H9 (cell line): ENCODE results near the gene AP1S3. TPM values are rescaled to one million over a fixed set of nuclear protein-coding genes. Genes with fewer than 3 reads are reported as not detected.

Source experiments
- DNase-seq: peaks from one replicate; pipeline ENCODE4 v3.0.0-alpha.2; 2017
- H2AFZ ChIP-seq: one replicate; pipeline ENCODE4 v1.6.1; 2013; ENCODE audit warnings: mild to moderate bottlenecking, low read length, control low read depth, moderate library complexity
- H2AK5ac ChIP-seq: 2 replicates; pipeline ENCODE4 v1.6.1; 2013; ENCODE audit warnings: low read length, control low read depth, mixed read lengths; ENCODE audit not compliant: insufficient read length
- H2BK120ac ChIP-seq: one replicate; pipeline ENCODE4 v1.6.1; 2013; ENCODE audit warnings: low read depth, mild to moderate bottlenecking, low read length, control low read depth, inconsistent platforms; ENCODE audit not compliant: poor library complexity, severe bottlenecking
- H2BK12ac ChIP-seq: 2 replicates; pipeline ENCODE4 v1.6.1; 2013; ENCODE audit warnings: low read length, control low read depth, mixed read lengths, low read depth; ENCODE audit not compliant: insufficient read length
- H2BK15ac ChIP-seq: 2 replicates; pipeline ENCODE4 v1.6.1; 2013; ENCODE audit warnings: low read depth, low read length, control low read depth
- H2BK20ac ChIP-seq: one replicate; pipeline ENCODE4 v1.6.1; 2013; ENCODE audit warnings: low read depth, mild to moderate bottlenecking, low read length, control low read depth, inconsistent platforms; ENCODE audit not compliant: poor library complexity, severe bottlenecking
- H2BK5ac ChIP-seq: 2 replicates; pipeline ENCODE4 v1.6.1; 2013; ENCODE audit warnings: low read length, control low read depth, mixed read lengths; ENCODE audit not compliant: insufficient read length
- H3K14ac ChIP-seq: 2 replicates; pipeline ENCODE4 v1.6.1; 2013; ENCODE audit warnings: low read length, control low read depth; ENCODE audit not compliant: insufficient read depth
- H3K18ac ChIP-seq: 2 replicates; pipeline ENCODE4 v1.6.1; 2013; ENCODE audit warnings: low read depth, mild to moderate bottlenecking, mixed read lengths, low read length, control low read depth; ENCODE audit not compliant: insufficient read length
- H3K23ac ChIP-seq: 2 replicates; pipeline ENCODE4 v1.6.1; 2013; ENCODE audit warnings: low read length, control low read depth, mixed read lengths, low read depth; ENCODE audit not compliant: insufficient read length
- H3K23me2 ChIP-seq: 2 replicates; pipeline ENCODE4 v1.6.1; 2013; ENCODE audit warnings: low read depth, mild to moderate bottlenecking, mixed read lengths, low read length, control low read depth; ENCODE audit not compliant: insufficient read length, poor library complexity, severe bottlenecking
- H3K27ac ChIP-seq: 2 replicates; pipeline ENCODE4 v1.5.1; 2013; ENCODE audit warnings: low read length, control low read depth, mixed read lengths, low read depth; ENCODE audit not compliant: insufficient read length
- H3K27me3 ChIP-seq: 2 replicates; pipeline ENCODE4 v1.6.1; 2013; ENCODE audit warnings: low read length, control low read depth, inconsistent platforms; ENCODE audit not compliant: insufficient read depth
- H3K4ac ChIP-seq: 2 replicates; pipeline ENCODE4 v1.6.1; 2013; ENCODE audit warnings: low read depth, mild to moderate bottlenecking, control low read depth, inconsistent platforms, low read length, moderate library complexity
- H3K4me1 ChIP-seq: 2 replicates; pipeline ENCODE4 v1.6.1; 2013; ENCODE audit warnings: low read length, control low read depth, inconsistent platforms; ENCODE audit not compliant: insufficient read depth
- H3K4me2 ChIP-seq: 2 replicates; pipeline ENCODE4 v1.6.1; 2013; ENCODE audit warnings: low read length, control low read depth, mixed read lengths; ENCODE audit not compliant: insufficient read length, insufficient read depth
- H3K56ac ChIP-seq: 2 replicates; pipeline ENCODE4 v1.6.1; 2013; ENCODE audit warnings: low read depth, mild to moderate bottlenecking, mixed read lengths, low read length, control low read depth; ENCODE audit not compliant: insufficient read length
- H3K79me1 ChIP-seq: 2 replicates; pipeline ENCODE4 v1.6.1; 2013; ENCODE audit warnings: low read depth, mild to moderate bottlenecking, moderate library complexity, low read length, control low read depth, inconsistent platforms; ENCODE audit not compliant: insufficient read depth, poor library complexity, severe bottlenecking
- H3K79me2 ChIP-seq: 2 replicates; pipeline ENCODE4 v1.6.1; 2013; ENCODE audit warnings: low read length, control low read depth, inconsistent platforms; ENCODE audit not compliant: insufficient read depth
- H3K9ac ChIP-seq: 2 replicates; pipeline ENCODE4 v1.6.1; 2013; ENCODE audit warnings: low read length, control low read depth, mixed read lengths; ENCODE audit not compliant: insufficient read length; ENCODE audit errors: extremely low read depth
- H3K9me3 ChIP-seq: one replicate; pipeline ENCODE4 v1.6.1; 2013; ENCODE audit warnings: low read depth, low read length, inconsistent platforms; ENCODE audit not compliant: control insufficient read depth
- H3T11ph ChIP-seq: one replicate; pipeline ENCODE4 v1.6.1; 2013; ENCODE audit warnings: mild to moderate bottlenecking, low read length, control low read depth, inconsistent platforms
- H4K20me1 ChIP-seq: one replicate; pipeline ENCODE4 v1.6.1; 2013; ENCODE audit not compliant: control insufficient read depth, insufficient read length, insufficient read depth
- H4K5ac ChIP-seq: 2 replicates; pipeline ENCODE4 v1.6.1; 2013; ENCODE audit warnings: low read depth, mild to moderate bottlenecking, mixed read lengths, low read length, control low read depth; ENCODE audit not compliant: insufficient read length
- H4K8ac ChIP-seq: replicated peaks from 2 replicates; pipeline ENCODE4 v1.6.1; 2013; ENCODE audit warnings: low read length, control low read depth, mixed read lengths, low read depth; ENCODE audit not compliant: insufficient read length
- H4K91ac ChIP-seq: 2 replicates; pipeline ENCODE4 v1.6.1; 2013; ENCODE audit warnings: low read depth, mild to moderate bottlenecking, moderate library complexity, mixed read lengths, low read length, control low read depth; ENCODE audit not compliant: insufficient read length
- H3K27ac Mint-ChIP-seq, 3 experiments: 2 replicates in 2 of 3; 3 replicates in 1 of 3; pipeline ENCODE4 v1.8.0; 2020 to 2021; ENCODE audit warnings: mixed read lengths in 3 of 3, mild to moderate bottlenecking in 1 of 3, moderate library complexity in 1 of 3
- H3K27me3 Mint-ChIP-seq: 2 replicates; pipeline ENCODE4 v1.8.0; 2021; ENCODE audit warnings: low read depth, mild to moderate bottlenecking, moderate library complexity, mixed read lengths
- H3K36me3 Mint-ChIP-seq, 3 experiments: 2 replicates in 2 of 3; 3 replicates in 1 of 3; pipeline ENCODE4 v1.8.0; 2020 to 2021; ENCODE audit warnings: low read depth in 3 of 3, mixed read lengths in 3 of 3; ENCODE audit not compliant: insufficient read depth in 1 of 3
- H3K4me1 Mint-ChIP-seq, 2 experiments: 2 replicates each; pipeline ENCODE4 v1.8.0; 2020; ENCODE audit warnings: mixed read lengths in 2 of 2
- H3K4me3 Mint-ChIP-seq, 2 experiments: 2 replicates in 1 of 2; 3 replicates in 1 of 2; pipeline ENCODE4 v1.8.0; 2020 to 2021; ENCODE audit warnings: mild to moderate bottlenecking in 2 of 2, mixed read lengths in 2 of 2, moderate library complexity in 1 of 2
- H3K9me3 Mint-ChIP-seq, 2 experiments: 2 replicates in 1 of 2; 3 replicates in 1 of 2; pipeline ENCODE4 v1.8.0; 2020; ENCODE audit warnings: mild to moderate bottlenecking in 2 of 2, mixed read lengths in 2 of 2, moderate library complexity in 1 of 2
- WGBS: extraction: QIAGEN DNeasy Blood & Tissue Kit; methylation state at CpG from one replicate; pipeline ENCODE4 v1.1.7; 2013; ENCODE audit warnings: missing lambda C conversion rate, low lambda C conversion rate, mixed read lengths; ENCODE audit not compliant: insufficient read length; ENCODE audit errors: extremely low coverage; 5-methylcytosine and 5-hydroxymethylcytosine counted together
- total RNA-seq: library from RNA; stranded (reverse); gene quantifications from 2 replicates; pipeline ENCODE4 v1.2.1, GENCODE V29; 2021
- TF ChIP-seq, protein P1 (sequence below): fragments of 200-600 bp; sonication (generic); conservative IDR thresholded peaks from 3 replicates; pipeline ENCODE4 v1.8.0; 2021; ENCODE audit warnings: antibody characterized with exemption, mild to moderate bottlenecking

AP1S3 gene
- total RNA-seq, 1 experiment from 2014 or later = 8.7 TPM

DNA sequence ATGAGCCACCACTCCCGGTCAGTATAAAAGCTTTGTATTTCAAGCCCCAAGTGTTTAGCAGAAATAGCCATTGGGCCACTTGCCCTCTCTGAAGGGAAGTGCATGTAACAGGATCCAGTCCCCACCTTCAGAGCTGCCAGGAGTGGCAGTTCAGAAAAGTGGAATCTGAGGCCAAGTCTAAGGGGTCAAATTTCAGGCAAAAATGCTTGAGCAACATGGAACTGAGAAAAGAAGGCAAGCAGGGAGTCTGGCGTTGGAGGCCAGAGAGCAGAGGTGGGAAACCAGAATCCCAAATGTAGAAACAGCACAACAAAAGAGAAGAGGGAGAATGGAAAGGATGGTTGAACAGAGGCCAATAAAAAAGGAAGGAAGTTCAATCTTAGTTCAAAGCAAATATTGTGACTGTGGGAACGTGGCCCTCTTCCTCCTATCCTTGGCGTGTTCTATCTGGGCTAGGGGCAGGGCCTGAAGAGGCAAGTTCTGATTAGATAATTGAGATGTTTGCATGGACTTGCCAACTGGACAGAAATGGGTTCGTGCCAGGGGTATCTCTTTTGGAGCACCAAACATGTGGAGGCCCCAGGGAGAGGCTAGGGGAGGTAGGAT is 102.2 kb downstream of the AP1S3 start:
- no peaks in the 10 kb centered on the region for H3K9me3 ChIP-seq
- no peak overlapping the region for H3K23ac ChIP-seq
- no peak overlapping the region for H2BK12ac ChIP-seq
- no peak overlapping the region for H3K4me3 Mint-ChIP-seq
- no peaks in the 10 kb centered on the region for H3K4me1 ChIP-seq
- no peak overlapping the region for H4K5ac ChIP-seq
- H3K56ac ChIP-seq = no peak overlapping the region
- no peaks in the 10 kb centered on the region for H3K79me2 ChIP-seq
- H3K27ac Mint-ChIP-seq = no peak overlapping the region
- H3K9ac ChIP-seq = no peak overlapping the region
- H2BK15ac ChIP-seq = no peak overlapping the region
- H3K27me3 ChIP-seq = no peaks in the 10 kb centered on the region
- WGBS = no CpG with 5 or more reads among the region's 5 CpGs
- H3K18ac ChIP-seq = no peak overlapping the region
- H3K27ac ChIP-seq = no peak overlapping the region
- no peak overlapping the region for H2BK120ac ChIP-seq
- H3K27me3 Mint-ChIP-seq = no peaks in the 10 kb centered on the region
- H3K4ac ChIP-seq = no peak overlapping the region
- no peaks in the 10 kb centered on the region for H4K20me1 ChIP-seq
- H3T11ph ChIP-seq = no peak overlapping the region
- H4K8ac ChIP-seq = no peak overlapping the region
- H3K23me2 ChIP-seq = no peaks in the 10 kb centered on the region
- H2AFZ ChIP-seq = no peak overlapping the region
- H4K91ac ChIP-seq = no peak overlapping the region
- no peaks in the 10 kb centered on the region for H3K9me3 Mint-ChIP-seq
- H2AK5ac ChIP-seq = no peak overlapping the region
- H2BK5ac ChIP-seq = no peak overlapping the region
- peaks cover 0 to 4% (median 0%) of the 10 kb centered on the region in 3 experiments; a peak in 1 of 7 replicates for H3K36me3 Mint-ChIP-seq
- H3K14ac ChIP-seq = no peak overlapping the region
- no peak overlapping the region for H3K4me2 ChIP-seq
- no peak for DNase-seq
- H2BK20ac ChIP-seq = no peak overlapping the region
- TF ChIP-seq, protein P1, sequence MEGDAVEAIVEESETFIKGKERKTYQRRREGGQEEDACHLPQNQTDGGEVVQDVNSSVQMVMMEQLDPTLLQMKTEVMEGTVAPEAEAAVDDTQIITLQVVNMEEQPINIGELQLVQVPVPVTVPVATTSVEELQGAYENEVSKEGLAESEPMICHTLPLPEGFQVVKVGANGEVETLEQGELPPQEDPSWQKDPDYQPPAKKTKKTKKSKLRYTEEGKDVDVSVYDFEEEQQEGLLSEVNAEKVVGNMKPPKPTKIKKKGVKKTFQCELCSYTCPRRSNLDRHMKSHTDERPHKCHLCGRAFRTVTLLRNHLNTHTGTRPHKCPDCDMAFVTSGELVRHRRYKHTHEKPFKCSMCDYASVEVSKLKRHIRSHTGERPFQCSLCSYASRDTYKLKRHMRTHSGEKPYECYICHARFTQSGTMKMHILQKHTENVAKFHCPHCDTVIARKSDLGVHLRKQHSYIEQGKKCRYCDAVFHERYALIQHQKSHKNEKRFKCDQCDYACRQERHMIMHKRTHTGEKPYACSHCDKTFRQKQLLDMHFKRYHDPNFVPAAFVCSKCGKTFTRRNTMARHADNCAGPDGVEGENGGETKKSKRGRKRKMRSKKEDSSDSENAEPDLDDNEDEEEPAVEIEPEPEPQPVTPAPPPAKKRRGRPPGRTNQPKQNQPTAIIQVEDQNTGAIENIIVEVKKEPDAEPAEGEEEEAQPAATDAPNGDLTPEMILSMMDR = no peak
- no peaks in the 10 kb centered on the region for H3K79me1 ChIP-seq
- peaks cover 0 to 3% of the 10 kb centered on the region in 2 experiments; a peak in 3 of 4 replicates for H3K4me1 Mint-ChIP-seq
